Measurements from ENCODE around the gene CC2D2A.

- TF ChIP-seq ARID4B (CRISPR knock-in tag; IDR thresholded peaks at IDR 0.05; ENCODE audit: borderline replicate concordance) = no peak
- no peak for TF ChIP-seq ZBTB21 (CRISPR knock-in tag; IDR thresholded peaks at IDR 0.05; ENCODE audit: borderline replicate concordance)
- no peak for TF ChIP-seq ELF4 (CRISPR knock-in tag; IDR thresholded peaks at IDR 0.05; ENCODE audit: low read depth)
- TF ChIP-seq PREB (CRISPR knock-in tag; IDR thresholded peaks at IDR 0.05; ENCODE audit: borderline replicate concordance) = no peak
- TF ChIP-seq CTCF (IDR thresholded peaks at IDR 0.05) = no peak
- TF ChIP-seq NR2C2 (CRISPR knock-in tag; IDR thresholded peaks at IDR 0.05) = no peak
Observed at GRCh38 chr4:15558561-15558960, 88.9 kb downstream of the CC2D2A start.

Data from WTC11 (cell line).